ENCODE results near the gene ELMOD1.
A peak's percentile ranks its signal among the peaks of the same experiment; 100 is the strongest.

ELMOD1 gene

GRCh38 chr11:107565219-107565937 is 25.6 kb upstream of the ELMOD1 start, which contains the start of gene ALKBH8:
Gene ALKBH8, minus strand, starts transcription at chr11:107565735. Its CDS starts 4,842 bp downstream, at chr11:107560893.
- Histone ChIP-seq H3K4me3 (ENCODE audit: low read depth, low read length) (peak within 1 kb of the TSS; percentile 94), H3K9me3 (ENCODE audit: control insufficient read depth, insufficient read depth, low read depth, low read length) (no peaks in the 10 kb centered on the region), H3K27ac (ENCODE audit: extremely low read depth, low read depth, low read length) (peak within 1 kb of the TSS; percentile 30; the same call in 1 of the 2 replicates), H3K36me3 (ENCODE audit: control insufficient read depth in 2 of 2, insufficient read depth in 1 of 2, low read length in 2 of 2) (no peaks in the 10 kb centered on the region), H3K4me1 (ENCODE audit: control insufficient read depth, insufficient read depth, low read length) (no peaks in the 10 kb centered on the region)
- ChIA-PET POLR2A (interaction anchor here (1.0 kb wide), 2 partner anchors 18 to 44 kb away, joined by 3 read pairs; no protein-coding TSS in a partner anchor), CTCF (interaction anchor here (0.8 to 6.2 kb wide), 5 partner anchors 9 to 219 kb away, joined by 3 to 98 read pairs (median 53); no protein-coding TSS in a partner anchor)
- TF ChIP-seq ZBTB17 (tag by site-specific recombination; IDR thresholded peaks at IDR 0.05) (peak; percentile 100), ZNF394 (tag by site-specific recombination; IDR thresholded peaks at IDR 0.05; ENCODE audit: borderline replicate concordance) (peak; percentile 10; the same call in 1 of the 2 replicates), MYNN (tag by site-specific recombination; IDR thresholded peaks at IDR 0.05; ENCODE audit: borderline replicate concordance) (peak; percentile 21; the same call in 1 of the 2 replicates), ZNF670 (tag by site-specific recombination; IDR thresholded peaks at IDR 0.05; ENCODE audit: low read depth) (no peak), KLF17 (tag by site-specific recombination; IDR thresholded peaks at IDR 0.05) (0 out of 2 replicates have a peak, but pooled peaks have one; percentile 28), ZBTB48 (tag by site-specific recombination; IDR thresholded peaks at IDR 0.05) (peak; percentile 99), ZNF639 (tag by site-specific recombination; IDR thresholded peaks at IDR 0.05) (peak; percentile 59), ZNF335 (tag by site-specific recombination; conservative IDR thresholded peaks at IDR 0.05) (peak; percentile 99), ZBTB20 (tag by site-specific recombination; IDR thresholded peaks at IDR 0.05) (peak; percentile 96), YY1 (tag by site-specific recombination; IDR thresholded peaks at IDR 0.05) (peak; percentile 93), ZNF791 (tag by site-specific recombination; IDR thresholded peaks at IDR 0.05) (no peak), ZNF600 (tag by site-specific recombination; IDR thresholded peaks at IDR 0.05) (peak; percentile 60), ZNF2 (tag by site-specific recombination; IDR thresholded peaks at IDR 0.05) (peak; percentile 71; the same call in 1 of the 2 replicates), ZNF830 (tag by site-specific recombination; IDR thresholded peaks at IDR 0.05; ENCODE audit: low read depth) (no peak), PRDM10 (tag by site-specific recombination; IDR thresholded peaks at IDR 0.05) (0 out of 2 replicates have a peak, but pooled peaks have one; percentile 23), ZBTB11 (tag by site-specific recombination; conservative IDR thresholded peaks at IDR 0.05; ENCODE audit: low read depth) (peak; percentile 66), PATZ1 (tag by site-specific recombination; IDR thresholded peaks at IDR 0.05) (no peak), ZXDB (tag by site-specific recombination; IDR thresholded peaks at IDR 0.05) (peak; percentile 50; the same call in 1 of the 2 replicates), ZNF488 (tag by site-specific recombination; IDR thresholded peaks at IDR 0.05) (no peak), YY2 (tag by site-specific recombination; IDR thresholded peaks at IDR 0.05) (peak; percentile 83), ZNF76 (tag by site-specific recombination; IDR thresholded peaks at IDR 0.05; ENCODE audit: borderline replicate concordance, low read depth) (peak; percentile 98), ZNF548 (tag by site-specific recombination; IDR thresholded peaks at IDR 0.05) (no peak), ZNF311 (tag by site-specific recombination; IDR thresholded peaks at IDR 0.05; ENCODE audit: borderline replicate concordance) (no peak), ZNF610 (tag by site-specific recombination; IDR thresholded peaks at IDR 0.05; ENCODE audit: borderline replicate concordance) (no peak)
